Smooth muscle cell (in vitro differentiated cells): ENCODE data around the gene LBHD2. TPM values are rescaled to one million over a fixed set of nuclear protein-coding genes. Genes with fewer than 3 reads are reported as not detected.

ENCODE experiments used
- DNase-seq: peaks from one replicate; lab custom pipeline; 2025; ENCODE audit not compliant: unreplicated experiment; lab: John Stamatoyannopoulos, UW
- H2AFZ ChIP-seq: fragments of 200-600 bp; sonication (generic); 2 replicates; pipeline ENCODE4 v1.6.0; 2016; ENCODE audit warnings: antibody characterized with exemption, low read depth, mild to moderate bottlenecking
- H3F3A ChIP-seq: fragments of 200-600 bp; sonication (generic); 2 replicates; pipeline ENCODE4 v1.6.0; 2017; ENCODE audit warnings: antibody characterized with exemption, low read depth
- H3K27ac ChIP-seq: fragments of 200-600 bp; sonication (generic); 2 replicates; pipeline ENCODE4 v1.5.1; 2016; ENCODE audit warnings: low read depth, mild to moderate bottlenecking
- H3K27me3 ChIP-seq: fragments of 200-600 bp; sonication (generic); 2 replicates; pipeline ENCODE4 v1.6.1; 2016; ENCODE audit warnings: low read depth, mild to moderate bottlenecking
- H3K36me3 ChIP-seq: fragments of 200-600 bp; sonication (generic); 2 replicates; pipeline ENCODE4 v1.5.1; 2016; ENCODE audit warnings: low read depth
- H3K4me1 ChIP-seq: fragments of 200-600 bp; sonication (generic); 2 replicates; pipeline ENCODE4 v1.5.1; 2016; ENCODE audit warnings: low read depth
- H3K4me2 ChIP-seq: fragments of 200-600 bp; sonication (generic); 2 replicates; pipeline ENCODE4 v1.6.0; 2016; ENCODE audit warnings: mild to moderate bottlenecking
- H3K4me3 ChIP-seq: fragments of 200-600 bp; sonication (generic); 2 replicates; pipeline ENCODE4 v1.5.1; 2016; ENCODE audit warnings: mild to moderate bottlenecking
- H3K79me2 ChIP-seq: fragments of 200-600 bp; sonication (generic); 2 replicates; pipeline ENCODE4 v1.6.0; 2016; ENCODE audit warnings: low read depth, mild to moderate bottlenecking
- H3K9ac ChIP-seq: fragments of 200-600 bp; sonication (generic); 2 replicates; pipeline ENCODE4 v1.6.0; 2016; ENCODE audit warnings: low read depth
- H3K9me3 ChIP-seq: fragments of 200-600 bp; sonication (generic); replicated peaks from 2 replicates; pipeline ENCODE4 v1.5.1; 2016; ENCODE audit warnings: low read depth
- H4K20me1 ChIP-seq: fragments of 200-600 bp; sonication (generic); 2 replicates; pipeline ENCODE4 v1.6.0; 2016; ENCODE audit warnings: low read depth
- WGBS: methylation state at CpG from one replicate; pipeline ENCODE4 v1.1.7; 2016; ENCODE audit warnings: low lambda C conversion rate; 5-methylcytosine and 5-hydroxymethylcytosine counted together
- polyA plus RNA-seq: library from polyadenylated mRNA; unstranded; fragments of >200 nt; fragmentation: Nextera tagmentation; extraction: Ambion mirVana; gene quantifications from 2 replicates; pipeline ENCODE4 v1.2.1, GENCODE V29; 2016
- total RNA-seq: library from RNA; depleted of rRNA; stranded (reverse); fragments of >200 nt; gene quantifications from 2 replicates; pipeline ENCODE4 v1.2.3, GENCODE V29; 2014
- TF ChIP-seq, protein P1 (sequence below): fragments of 200-600 bp; sonication (generic); IDR thresholded peaks from 2 replicates; pipeline ENCODE4 v1.5.1; 2017; ENCODE audit warnings: borderline replicate concordance, mild to moderate bottlenecking, antibody characterized with exemption; ENCODE audit not compliant: insufficient read depth, poor library complexity, severe bottlenecking

The LBHD2 gene
- total and polyA plus RNA-seq, 2 experiments from 2014 or later = not detected

DNA sequence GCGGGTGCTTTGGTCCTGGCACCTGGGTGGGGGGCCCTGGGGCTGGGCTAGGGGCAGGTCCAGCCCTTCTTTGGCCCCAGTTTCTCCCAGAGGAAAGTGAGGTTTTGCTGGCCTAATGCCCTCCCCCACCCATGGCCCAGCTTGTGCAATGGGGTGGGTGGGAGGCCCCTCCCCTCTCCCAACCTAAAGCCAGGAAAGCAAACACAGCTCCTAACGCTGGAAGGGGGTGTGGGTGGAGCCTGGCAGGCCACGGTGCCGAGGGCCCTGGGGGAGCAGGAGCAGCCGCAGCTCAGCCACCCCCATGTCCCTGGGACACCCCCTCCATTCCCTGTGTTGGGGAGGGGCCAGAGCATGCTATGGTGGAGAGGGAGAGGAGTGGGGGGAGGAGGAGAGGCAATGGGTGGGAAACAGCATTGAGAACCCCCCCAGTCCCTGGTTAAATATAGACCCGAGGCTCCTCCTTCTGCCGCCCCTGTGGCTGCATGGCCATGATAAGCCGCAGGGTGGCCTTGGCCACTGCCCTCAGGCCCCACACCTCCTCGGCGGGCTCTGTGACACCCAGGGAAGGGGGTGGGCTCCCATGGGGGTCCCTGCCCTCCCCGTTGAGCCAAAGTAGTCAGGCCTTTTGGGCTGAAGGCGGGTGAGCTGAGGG lies 15.2 kb downstream of the LBHD2 start:
- no peaks in the 10 kb centered on the region for H4K20me1 ChIP-seq
- 52% methylated on average over 10 of the region's 12 CpGs for WGBS
- DNase-seq = no peak
- H3K9ac ChIP-seq = no peak overlapping the region
- no peaks in the 10 kb centered on the region for H3K4me1 ChIP-seq
- no peak overlapping the region for H3K4me3 ChIP-seq
- no peaks in the 10 kb centered on the region for H3F3A ChIP-seq
- no peaks in the 10 kb centered on the region for H3K36me3 ChIP-seq
- no peak overlapping the region for H3K27ac ChIP-seq
- peaks cover 10% of the 10 kb centered on the region for H3K27me3 ChIP-seq
- H3K4me2 ChIP-seq = no peak overlapping the region
- TF ChIP-seq, protein P1, sequence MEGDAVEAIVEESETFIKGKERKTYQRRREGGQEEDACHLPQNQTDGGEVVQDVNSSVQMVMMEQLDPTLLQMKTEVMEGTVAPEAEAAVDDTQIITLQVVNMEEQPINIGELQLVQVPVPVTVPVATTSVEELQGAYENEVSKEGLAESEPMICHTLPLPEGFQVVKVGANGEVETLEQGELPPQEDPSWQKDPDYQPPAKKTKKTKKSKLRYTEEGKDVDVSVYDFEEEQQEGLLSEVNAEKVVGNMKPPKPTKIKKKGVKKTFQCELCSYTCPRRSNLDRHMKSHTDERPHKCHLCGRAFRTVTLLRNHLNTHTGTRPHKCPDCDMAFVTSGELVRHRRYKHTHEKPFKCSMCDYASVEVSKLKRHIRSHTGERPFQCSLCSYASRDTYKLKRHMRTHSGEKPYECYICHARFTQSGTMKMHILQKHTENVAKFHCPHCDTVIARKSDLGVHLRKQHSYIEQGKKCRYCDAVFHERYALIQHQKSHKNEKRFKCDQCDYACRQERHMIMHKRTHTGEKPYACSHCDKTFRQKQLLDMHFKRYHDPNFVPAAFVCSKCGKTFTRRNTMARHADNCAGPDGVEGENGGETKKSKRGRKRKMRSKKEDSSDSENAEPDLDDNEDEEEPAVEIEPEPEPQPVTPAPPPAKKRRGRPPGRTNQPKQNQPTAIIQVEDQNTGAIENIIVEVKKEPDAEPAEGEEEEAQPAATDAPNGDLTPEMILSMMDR = no peak
- no peaks in the 10 kb centered on the region for H3K9me3 ChIP-seq
- H2AFZ ChIP-seq = peak overlapping the region; percentile 8
- H3K79me2 ChIP-seq = no peaks in the 10 kb centered on the region

DNA sequence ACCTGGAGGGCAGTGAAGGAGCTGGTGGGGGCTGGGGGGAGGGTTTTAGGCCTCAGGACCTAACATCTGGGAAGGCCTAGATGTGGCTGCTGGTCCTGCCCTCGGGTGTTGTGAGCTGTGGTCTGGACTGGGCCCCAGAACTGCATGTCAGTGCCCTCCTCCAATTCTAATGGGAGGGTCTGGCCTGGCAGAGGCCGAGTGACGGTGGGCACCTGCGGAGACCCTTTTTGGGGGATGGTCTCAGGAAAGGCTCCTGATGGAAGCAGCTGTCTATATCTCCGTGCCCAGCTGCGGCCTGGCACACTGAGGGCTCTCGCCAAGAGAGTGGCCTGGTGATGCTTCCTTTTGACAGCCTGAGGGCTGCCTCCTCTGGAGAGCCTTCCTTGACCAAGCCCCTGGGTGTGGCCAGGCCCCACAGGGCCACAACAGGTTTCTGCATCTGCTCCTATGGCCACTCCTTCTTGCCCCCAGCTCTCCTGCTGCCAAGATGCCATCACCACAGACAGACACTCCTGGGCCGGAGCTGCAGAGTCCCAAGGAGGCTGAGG lies 15.8 kb downstream of the LBHD2 start:
- H3K27me3 ChIP-seq = peaks cover 16% of the 10 kb centered on the region
- H2AFZ ChIP-seq = no peak overlapping the region
- no peak overlapping the region for H3K27ac ChIP-seq
- H3K4me1 ChIP-seq = no peaks in the 10 kb centered on the region
- H3K79me2 ChIP-seq = no peaks in the 10 kb centered on the region
- 93% methylated on average over 7 of the region's 8 CpGs for WGBS
- no peak overlapping the region for H3K4me2 ChIP-seq
- H3F3A ChIP-seq = no peaks in the 10 kb centered on the region
- H3K4me3 ChIP-seq = no peak overlapping the region
- H3K9ac ChIP-seq = no peak overlapping the region
- H3K36me3 ChIP-seq = no peaks in the 10 kb centered on the region
- DNase-seq = no peak
- H4K20me1 ChIP-seq = no peaks in the 10 kb centered on the region
- no peaks in the 10 kb centered on the region for H3K9me3 ChIP-seq
- TF ChIP-seq, protein P1 = no peak

DNA sequence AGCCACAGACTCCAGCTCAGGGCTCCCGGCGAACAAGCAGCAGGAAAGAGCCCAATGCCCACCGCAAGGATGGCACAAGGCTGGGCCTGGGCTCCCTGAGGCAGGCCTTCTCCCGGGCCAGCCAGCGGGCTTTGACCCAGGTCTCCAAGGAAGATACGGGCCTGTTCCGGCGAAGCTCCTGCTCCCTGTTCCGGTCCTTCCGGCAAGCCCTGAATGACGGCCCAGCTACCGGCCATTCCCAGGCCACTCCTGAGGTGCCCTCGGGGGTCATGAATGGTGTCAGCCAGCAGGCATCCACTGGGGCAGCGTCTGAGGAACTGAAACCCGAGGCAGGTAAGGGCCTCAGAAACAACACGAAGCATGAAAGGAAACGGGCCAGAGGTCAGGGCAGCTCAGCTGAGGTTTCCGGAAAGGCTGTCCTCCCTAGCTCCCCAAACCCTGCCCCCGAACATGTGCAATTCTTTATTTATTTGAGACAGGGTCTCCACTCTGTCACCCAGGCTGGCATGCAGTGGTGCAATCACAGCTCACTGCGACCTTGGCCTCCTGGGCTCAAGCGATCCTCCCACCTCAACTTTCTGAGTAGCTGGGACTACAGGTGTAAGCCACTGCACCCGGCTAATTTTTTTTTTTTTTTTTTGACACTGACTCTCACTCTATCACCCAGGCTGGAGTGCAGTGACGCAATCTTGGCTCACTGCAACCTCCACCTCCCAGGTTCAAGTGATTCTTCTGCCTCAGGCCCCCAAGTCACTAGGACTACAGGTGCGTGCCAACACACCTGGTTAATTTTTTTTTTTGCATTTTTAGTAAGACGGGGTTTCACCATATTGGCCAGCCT lies 16.5 kb downstream of the LBHD2 start:
- H3K36me3 ChIP-seq = no peaks in the 10 kb centered on the region
- H3K27ac ChIP-seq = no peak overlapping the region
- H2AFZ ChIP-seq = no peak overlapping the region
- no peak overlapping the region for H3K9ac ChIP-seq
- H3K9me3 ChIP-seq = no peaks in the 10 kb centered on the region
- no peak overlapping the region for H3K4me2 ChIP-seq
- no peaks in the 10 kb centered on the region for H3K79me2 ChIP-seq
- WGBS = 80% methylated on average over 25 of the region's 25 CpGs
- no peaks in the 10 kb centered on the region for H4K20me1 ChIP-seq
- DNase-seq = no peak
- peaks cover 17% of the 10 kb centered on the region for H3K27me3 ChIP-seq
- TF ChIP-seq, protein P1 = no peak
- no peaks in the 10 kb centered on the region for H3K4me1 ChIP-seq
- H3K4me3 ChIP-seq = no peak overlapping the region
- no peaks in the 10 kb centered on the region for H3F3A ChIP-seq
